Measurements from ENCODE around the gene QRICH2.
"Not testable (repeated sequence)": the region's sequence is repeated elsewhere in the genome, so short reads cannot be mapped to it uniquely, and the experiment has no call there.

Gene QRICH2

DNA sequence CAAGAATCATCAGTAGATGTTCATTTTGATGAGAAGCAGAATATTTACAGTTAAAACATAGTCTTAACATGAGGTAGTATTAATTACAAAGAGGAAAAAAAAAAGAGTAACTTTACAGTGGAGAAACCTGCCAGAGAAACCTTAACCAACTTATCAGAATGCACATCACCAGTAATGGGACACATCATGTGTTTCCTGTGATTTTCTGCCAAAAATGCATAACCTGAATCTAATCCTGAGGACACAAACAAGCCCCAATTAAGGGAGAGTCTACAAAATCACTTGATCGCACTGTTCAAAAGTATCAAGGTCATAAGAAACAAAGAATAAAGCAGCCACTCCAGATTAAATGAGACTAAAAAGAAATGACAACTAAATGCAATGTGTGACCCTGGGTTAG, 18.2 kb upstream of the QRICH2 start:
- H3K4me3 ChIP-seq (ENCODE audit: low read length in 2 of 2) = no peak overlapping the region
- H3K27me3 ChIP-seq (ENCODE audit: control insufficient read depth in 1 of 2, insufficient read depth in 2 of 2, low read length in 2 of 2) = no peaks in the 10 kb centered on the region
- H3K9me3 ChIP-seq (ENCODE audit: control insufficient read depth in 2 of 2, low read length in 2 of 2) = no peaks in the 10 kb centered on the region
- H3K9ac ChIP-seq (ENCODE audit: low read length in 2 of 2) = no peak overlapping the region
- H3K36me3 ChIP-seq (ENCODE audit: control insufficient read depth in 2 of 2, insufficient read depth in 2 of 2, low read length in 2 of 2) = peaks cover 17 to 24% of the 10 kb centered on the region in 2 donors
- H3K4me1 ChIP-seq (ENCODE audit: control insufficient read depth, insufficient read depth, low read length) = no peaks in the 10 kb centered on the region
- no peak overlapping the region for H3K27ac ChIP-seq (ENCODE audit: low read length)

DNA sequence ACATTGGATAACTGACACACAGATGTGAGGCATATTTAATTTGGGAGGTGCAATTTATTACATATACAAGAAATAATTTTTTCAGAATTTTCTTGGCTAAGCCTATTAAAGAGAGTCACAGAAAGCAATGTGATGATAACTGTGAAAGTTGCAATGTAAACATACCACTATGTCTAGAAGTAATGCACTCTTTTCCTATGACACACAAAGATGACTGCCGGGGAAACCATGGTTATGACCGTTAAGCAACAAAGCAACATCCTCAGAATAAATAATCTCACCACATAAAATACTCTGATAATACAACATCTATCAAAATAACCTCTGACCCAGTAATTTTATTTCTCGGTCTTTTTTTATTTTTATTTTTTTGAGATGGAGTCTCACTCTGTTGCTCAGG, 10.5 kb upstream of the QRICH2 start:
- Histone ChIP-seq H3K4me1 (ENCODE audit: control insufficient read depth, insufficient read depth, low read length) (no peaks in the 10 kb centered on the region), H3K27ac (ENCODE audit: low read length) (no peak overlapping the region), H3K27me3 (ENCODE audit: control insufficient read depth in 1 of 2, insufficient read depth in 2 of 2, low read length in 2 of 2) (no peaks in the 10 kb centered on the region), H3K36me3 (ENCODE audit: control insufficient read depth in 2 of 2, insufficient read depth in 2 of 2, low read length in 2 of 2) (peaks cover 14 to 15% of the 10 kb centered on the region in 2 donors), H3K9ac (ENCODE audit: low read length in 2 of 2) (no peak overlapping the region), H3K4me3 (ENCODE audit: low read length in 2 of 2) (no peak overlapping the region), H3K9me3 (ENCODE audit: control insufficient read depth in 2 of 2, low read length in 2 of 2) (no peaks in the 10 kb centered on the region)

DNA sequence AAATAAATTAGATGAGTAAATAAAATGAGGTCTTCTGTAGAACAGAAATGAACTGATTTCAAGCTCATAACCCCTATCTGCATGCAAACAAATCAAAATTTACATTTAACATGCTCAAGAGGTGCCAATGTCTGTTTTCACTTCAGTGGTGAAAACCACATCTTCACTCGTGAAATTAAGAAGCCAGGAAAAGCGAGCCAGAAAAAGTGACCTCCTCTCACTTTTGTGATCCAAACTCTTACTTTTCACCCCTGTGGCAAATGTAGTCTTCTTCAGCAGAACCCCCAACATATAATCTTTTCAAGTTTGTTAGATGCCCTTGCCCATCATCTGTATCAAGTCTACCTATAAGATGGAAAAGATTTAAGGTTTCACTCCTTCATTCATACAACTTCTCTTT, 9.5 kb upstream of the QRICH2 start:
- no peaks in the 10 kb centered on the region for H3K27me3 ChIP-seq (ENCODE audit: control insufficient read depth in 1 of 2, insufficient read depth in 2 of 2, low read length in 2 of 2)
- no peaks in the 10 kb centered on the region for H3K9me3 ChIP-seq (ENCODE audit: control insufficient read depth in 2 of 2, low read length in 2 of 2)
- H3K36me3 ChIP-seq (ENCODE audit: control insufficient read depth in 2 of 2, insufficient read depth in 2 of 2, low read length in 2 of 2) = peaks cover 23 to 24% of the 10 kb centered on the region in 2 donors

DNA sequence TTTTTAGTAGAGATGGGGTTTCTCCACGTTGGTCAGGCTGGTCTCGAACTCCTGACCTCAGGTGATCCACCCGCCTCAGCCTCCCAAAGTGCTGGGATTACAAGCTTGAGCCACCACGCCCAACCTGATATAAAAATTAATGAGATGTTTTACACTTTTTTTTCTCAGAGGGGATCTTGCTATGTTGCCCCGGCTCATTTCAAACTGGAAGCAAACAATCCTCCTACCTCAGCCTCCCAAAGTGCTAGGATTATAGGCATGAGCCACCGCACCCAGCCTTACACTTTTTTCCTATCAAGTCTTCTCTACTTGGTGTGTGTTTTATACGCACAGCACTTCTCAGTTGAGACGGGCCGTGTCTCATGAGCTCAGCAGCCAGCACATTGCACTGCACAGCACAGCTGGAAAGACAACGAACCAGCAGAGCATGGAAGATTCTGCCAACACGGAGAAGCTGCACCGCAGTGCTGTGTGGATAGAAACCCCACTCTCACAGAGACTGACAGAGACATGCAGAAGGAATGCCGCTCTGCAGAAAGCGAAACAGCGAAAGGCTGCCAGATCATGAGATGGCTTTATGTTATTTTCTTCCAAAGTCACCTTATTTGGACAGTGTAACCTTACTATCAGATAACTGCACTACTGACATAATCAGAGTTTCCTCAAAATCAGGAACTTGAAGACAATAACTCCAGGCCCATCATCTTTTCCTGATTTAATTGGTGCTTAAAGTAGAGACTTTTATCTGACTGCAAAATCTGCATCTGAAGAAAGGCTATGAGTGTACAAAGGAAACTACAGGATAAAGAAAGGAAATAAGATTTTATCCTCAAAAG, 6.5 kb upstream of the QRICH2 start:
- no peaks in the 10 kb centered on the region for H3K27me3 ChIP-seq (ENCODE audit: control insufficient read depth in 1 of 2, insufficient read depth in 2 of 2, low read length in 2 of 2)
- peaks cover 31 to 39% of the 10 kb centered on the region in 2 donors for H3K36me3 ChIP-seq (ENCODE audit: control insufficient read depth in 2 of 2, insufficient read depth in 2 of 2, low read length in 2 of 2)
- no peak overlapping the region for H3K27ac ChIP-seq (ENCODE audit: low read length)
- no peaks in the 10 kb centered on the region for H3K9me3 ChIP-seq (ENCODE audit: control insufficient read depth in 2 of 2, low read length in 2 of 2)
- H3K9ac ChIP-seq (ENCODE audit: low read length in 2 of 2) = no peak overlapping the region
- no peak overlapping the region for H3K4me3 ChIP-seq (ENCODE audit: low read length in 2 of 2)
- no peaks in the 10 kb centered on the region for H3K4me1 ChIP-seq (ENCODE audit: control insufficient read depth, insufficient read depth, low read length)

More for the DNA sequence above, 9.5 kb upstream of the QRICH2 start:
- no peaks in the 10 kb centered on the region for H3K4me1 ChIP-seq (ENCODE audit: control insufficient read depth, insufficient read depth, low read length)
- H3K4me3 ChIP-seq (ENCODE audit: low read length in 2 of 2) = no peak overlapping the region
- H3K27ac ChIP-seq (ENCODE audit: low read length) = no peak overlapping the region
- no peak overlapping the region for H3K9ac ChIP-seq (ENCODE audit: low read length in 2 of 2)

- Histone ChIP-seq H3K9me3 (ENCODE audit: control insufficient read depth in 2 of 2, low read length in 2 of 2) (no peaks in the 10 kb centered on the region), H3K9ac (ENCODE audit: low read length in 2 of 2) (no peak overlapping the region), H3K27ac (ENCODE audit: low read length) (no peak overlapping the region), H3K27me3 (ENCODE audit: control insufficient read depth in 1 of 2, insufficient read depth in 2 of 2, low read length in 2 of 2) (no peaks in the 10 kb centered on the region), H3K4me1 (ENCODE audit: control insufficient read depth, insufficient read depth, low read length) (no peaks in the 10 kb centered on the region), H3K36me3 (ENCODE audit: control insufficient read depth in 2 of 2, insufficient read depth in 2 of 2, low read length in 2 of 2) (peaks cover 28 to 38% of the 10 kb centered on the region in 2 donors), H3K4me3 (ENCODE audit: low read length in 2 of 2) (no peak overlapping the region)
Observed at GRCh38 chr17:76312735-76313134, 4.7 kb upstream of the QRICH2 start.

DNA sequence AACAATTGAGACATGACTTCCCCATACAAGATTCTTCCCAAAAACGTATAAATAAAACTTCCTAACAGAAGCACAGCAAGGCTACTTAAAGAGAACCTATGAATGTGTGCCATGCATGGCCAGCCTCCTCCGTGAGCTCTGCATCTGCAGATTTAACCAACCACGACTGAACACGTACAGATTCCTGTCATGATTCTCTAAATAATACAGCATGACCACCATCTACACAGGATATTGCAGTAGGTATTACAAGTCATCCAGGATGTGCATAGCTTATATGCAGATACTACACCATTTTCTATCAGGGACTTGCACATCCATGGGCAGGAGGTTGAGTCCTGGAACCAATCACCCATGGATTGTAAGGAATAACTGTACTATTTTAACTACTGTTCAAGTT, 1.4 kb upstream of the QRICH2 start:
- Histone ChIP-seq H3K9ac (ENCODE audit: low read length in 2 of 2) (no peak overlapping the region), H3K27ac (ENCODE audit: low read length) (no peak overlapping the region), H3K36me3 (ENCODE audit: control insufficient read depth in 2 of 2, insufficient read depth in 2 of 2, low read length in 2 of 2) (peaks cover 20 to 33% of the 10 kb centered on the region in 2 donors), H3K27me3 (ENCODE audit: control insufficient read depth in 1 of 2, insufficient read depth in 2 of 2, low read length in 2 of 2) (no peaks in the 10 kb centered on the region), H3K4me3 (ENCODE audit: low read length in 2 of 2) (no peak overlapping the region), H3K9me3 (ENCODE audit: control insufficient read depth in 2 of 2, low read length in 2 of 2) (no peaks in the 10 kb centered on the region), H3K4me1 (ENCODE audit: control insufficient read depth, insufficient read depth, low read length) (peaks cover 2% of the 10 kb centered on the region)

DNA sequence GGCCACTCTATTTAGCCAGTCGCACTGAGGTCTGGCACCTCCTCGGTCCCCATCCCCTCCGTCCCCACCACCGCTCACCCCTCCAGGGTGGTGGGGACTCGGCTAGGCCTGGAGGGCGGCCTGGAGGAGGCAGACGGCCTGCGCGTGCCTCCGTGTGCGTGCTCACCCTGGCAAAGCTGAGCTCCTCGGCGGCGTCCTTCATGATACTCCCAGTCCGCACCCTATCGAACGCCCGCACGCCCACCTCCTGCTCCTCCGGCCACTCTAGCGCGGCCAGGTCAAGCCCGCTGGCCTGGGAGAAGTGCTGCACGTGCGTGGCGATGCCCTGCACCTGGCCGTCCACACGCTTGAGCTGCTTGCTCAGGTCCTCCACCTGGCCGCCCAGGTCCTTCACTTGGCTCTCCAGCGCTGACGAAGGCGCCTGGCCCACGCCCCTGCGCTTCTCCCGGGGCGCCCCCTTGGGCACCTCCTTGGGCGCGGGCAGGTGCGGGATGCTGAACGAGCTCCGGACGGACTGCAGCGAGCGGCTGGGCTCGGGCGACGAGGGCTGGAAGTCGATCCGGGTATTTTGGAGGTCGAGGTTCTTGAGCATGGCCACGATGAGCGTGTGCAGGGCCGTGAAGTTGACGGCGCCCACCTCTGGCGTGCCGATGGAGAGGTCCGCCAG, 644 bp downstream of the QRICH2 start:
- Histone ChIP-seq H3K4me1 (ENCODE audit: control insufficient read depth, insufficient read depth, low read length) (peaks cover 3% of the 10 kb centered on the region), H3K4me3 (ENCODE audit: low read length in 2 of 2) (no peak overlapping the region), H3K36me3 (ENCODE audit: control insufficient read depth in 2 of 2, insufficient read depth in 2 of 2, low read length in 2 of 2) (peaks cover 6 to 19% of the 10 kb centered on the region in 2 donors), H3K9me3 (ENCODE audit: control insufficient read depth in 2 of 2, low read length in 2 of 2) (no peaks in the 10 kb centered on the region), H3K9ac (ENCODE audit: low read length in 2 of 2) (no peak overlapping the region), H3K27ac (ENCODE audit: low read length) (no peak overlapping the region), H3K27me3 (ENCODE audit: control insufficient read depth in 1 of 2, insufficient read depth in 2 of 2, low read length in 2 of 2) (no peaks in the 10 kb centered on the region)

DNA sequence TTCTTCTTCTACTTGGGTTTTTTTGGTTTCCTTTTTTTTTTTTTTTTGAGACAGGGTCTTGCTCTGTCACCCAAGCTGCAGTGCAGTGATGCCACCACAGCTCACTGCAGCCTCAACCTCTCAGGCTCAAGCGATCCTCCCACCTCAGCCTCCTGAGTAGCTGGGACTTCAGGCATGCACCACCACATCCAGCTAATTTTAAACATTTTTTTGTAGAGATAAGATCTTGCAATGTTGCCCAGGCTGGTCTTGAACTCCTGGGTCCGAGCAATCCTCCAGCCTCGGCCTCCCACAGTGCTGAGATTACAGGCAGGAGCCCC, 3.0 kb downstream of the QRICH2 start:
- H3K9me3 ChIP-seq (ENCODE audit: control insufficient read depth in 2 of 2, low read length in 2 of 2); H3K36me3 ChIP-seq (ENCODE audit: control insufficient read depth in 2 of 2, insufficient read depth in 2 of 2, low read length in 2 of 2); H3K4me1 ChIP-seq (ENCODE audit: control insufficient read depth, insufficient read depth, low read length); H3K4me3 ChIP-seq (ENCODE audit: low read length in 2 of 2); H3K9ac ChIP-seq (ENCODE audit: low read length in 2 of 2); H3K27me3 ChIP-seq (ENCODE audit: control insufficient read depth in 1 of 2, insufficient read depth in 2 of 2, low read length in 2 of 2); H3K27ac ChIP-seq (ENCODE audit: low read length): not testable (repeated sequence)

DNA sequence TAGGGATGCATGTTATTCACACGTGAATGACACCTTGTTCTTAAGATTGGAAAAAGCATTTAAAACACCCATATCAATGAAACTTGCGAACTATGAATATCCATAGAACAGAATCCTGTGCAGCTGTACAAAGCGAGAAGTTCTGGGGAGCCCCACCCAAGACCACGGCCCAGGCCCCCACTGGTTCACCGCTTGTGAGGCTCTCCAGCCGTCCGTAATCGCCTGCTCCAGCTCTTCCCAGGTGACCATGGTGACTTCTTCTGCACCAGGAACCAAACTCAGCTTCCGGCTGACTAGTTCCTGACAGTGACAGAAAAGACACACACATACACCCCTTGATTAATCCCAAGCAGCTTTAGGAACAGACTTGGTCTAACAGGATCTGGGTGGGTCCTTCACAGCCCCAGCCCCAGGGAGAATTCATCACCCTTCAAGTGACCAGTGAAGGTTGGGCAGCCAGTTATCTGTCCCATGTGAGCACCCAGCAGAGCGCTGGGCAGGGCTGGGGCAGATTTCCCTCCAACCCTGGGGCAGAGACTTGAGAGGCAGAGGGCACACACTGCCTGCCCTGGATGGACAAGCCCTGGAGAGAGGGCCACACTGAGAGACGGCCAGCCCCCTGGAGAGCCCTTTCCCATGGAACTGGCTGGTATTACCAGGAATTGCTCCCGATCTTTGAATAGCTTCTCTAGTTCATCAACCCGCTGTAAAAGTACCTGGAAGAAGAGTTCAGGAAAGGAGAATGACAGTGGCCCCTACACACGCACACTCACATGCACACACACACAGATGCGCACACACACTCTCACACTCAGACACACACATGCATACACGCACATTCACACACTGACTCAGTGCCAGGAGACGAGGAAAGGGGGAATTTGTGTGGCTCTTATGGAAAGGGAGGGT, 3.6 kb downstream of the QRICH2 start:
- H3K27me3 ChIP-seq (ENCODE audit: control insufficient read depth in 1 of 2, insufficient read depth in 2 of 2, low read length in 2 of 2) = no peaks in the 10 kb centered on the region
- no peak overlapping the region for H3K9ac ChIP-seq (ENCODE audit: low read length in 2 of 2)
- H3K27ac ChIP-seq (ENCODE audit: low read length) = no peak overlapping the region
- H3K4me3 ChIP-seq (ENCODE audit: low read length in 2 of 2) = no peak overlapping the region
- H3K36me3 ChIP-seq (ENCODE audit: control insufficient read depth in 2 of 2, insufficient read depth in 2 of 2, low read length in 2 of 2) = peaks cover 0 to under 1% of the 10 kb centered on the region in 2 donors
- no peaks in the 10 kb centered on the region for H3K9me3 ChIP-seq (ENCODE audit: control insufficient read depth in 2 of 2, low read length in 2 of 2)
- H3K4me1 ChIP-seq (ENCODE audit: control insufficient read depth, insufficient read depth, low read length) = peaks cover 3% of the 10 kb centered on the region

GRCh38 chr17:76297436-76297835, 10.6 kb downstream of the QRICH2 start:
- Histone ChIP-seq H3K9ac (ENCODE audit: low read length in 2 of 2) (no peak overlapping the region), H3K4me3 (ENCODE audit: low read length in 2 of 2) (no peak overlapping the region), H3K27ac (ENCODE audit: low read length) (no peak overlapping the region)

More at GRCh38 chr17:76297436-76297835, 10.6 kb downstream of the QRICH2 start:
- H3K27me3 ChIP-seq (ENCODE audit: control insufficient read depth in 1 of 2, insufficient read depth in 2 of 2, low read length in 2 of 2) = no peaks in the 10 kb centered on the region
- H3K9me3 ChIP-seq (ENCODE audit: control insufficient read depth in 2 of 2, low read length in 2 of 2) = no peaks in the 10 kb centered on the region
- peaks cover 0 to 5% of the 10 kb centered on the region in 2 donors for H3K36me3 ChIP-seq (ENCODE audit: control insufficient read depth in 2 of 2, insufficient read depth in 2 of 2, low read length in 2 of 2)
- peaks cover 3% of the 10 kb centered on the region for H3K4me1 ChIP-seq (ENCODE audit: control insufficient read depth, insufficient read depth, low read length)
